22Rv1 (cell line): Measurements from ENCODE around the gene C1QTNF9B.

ENCODE experiments used
- CTCF ChIP-seq: fragments of 450-650 bp; IDR thresholded peaks from 2 replicates; pipeline ENCODE4 v1.5.1; 2017; ENCODE audit warnings: mild to moderate bottlenecking
- ZFX ChIP-seq: fragments of 450-650 bp; IDR thresholded peaks from 2 replicates; pipeline ENCODE4 v1.6.1; 2017; ENCODE audit warnings: antibody characterized with exemption, borderline replicate concordance

GRCh38 chr13:23923031-23923430, 25.7 kb upstream of the C1QTNF9B start:
- no peak for TF ChIP-seq CTCF
- no peak for TF ChIP-seq ZFX
